HG02852 (cell line): ENCODE data around the gene HPCA.
"Not testable (repeated sequence)": the region's sequence is repeated elsewhere in the genome, so short reads cannot be mapped to it uniquely, and the experiment has no call there.

Experiments used
- ATAC-seq: cut with Tn5 transposase; IDR thresholded peaks from one replicate; pipeline ENCODE4 v1.9.1; 2021; ENCODE audit warnings: mild to moderate bottlenecking, moderate library complexity; ENCODE audit not compliant: unreplicated experiment

HPCA gene

DNA sequence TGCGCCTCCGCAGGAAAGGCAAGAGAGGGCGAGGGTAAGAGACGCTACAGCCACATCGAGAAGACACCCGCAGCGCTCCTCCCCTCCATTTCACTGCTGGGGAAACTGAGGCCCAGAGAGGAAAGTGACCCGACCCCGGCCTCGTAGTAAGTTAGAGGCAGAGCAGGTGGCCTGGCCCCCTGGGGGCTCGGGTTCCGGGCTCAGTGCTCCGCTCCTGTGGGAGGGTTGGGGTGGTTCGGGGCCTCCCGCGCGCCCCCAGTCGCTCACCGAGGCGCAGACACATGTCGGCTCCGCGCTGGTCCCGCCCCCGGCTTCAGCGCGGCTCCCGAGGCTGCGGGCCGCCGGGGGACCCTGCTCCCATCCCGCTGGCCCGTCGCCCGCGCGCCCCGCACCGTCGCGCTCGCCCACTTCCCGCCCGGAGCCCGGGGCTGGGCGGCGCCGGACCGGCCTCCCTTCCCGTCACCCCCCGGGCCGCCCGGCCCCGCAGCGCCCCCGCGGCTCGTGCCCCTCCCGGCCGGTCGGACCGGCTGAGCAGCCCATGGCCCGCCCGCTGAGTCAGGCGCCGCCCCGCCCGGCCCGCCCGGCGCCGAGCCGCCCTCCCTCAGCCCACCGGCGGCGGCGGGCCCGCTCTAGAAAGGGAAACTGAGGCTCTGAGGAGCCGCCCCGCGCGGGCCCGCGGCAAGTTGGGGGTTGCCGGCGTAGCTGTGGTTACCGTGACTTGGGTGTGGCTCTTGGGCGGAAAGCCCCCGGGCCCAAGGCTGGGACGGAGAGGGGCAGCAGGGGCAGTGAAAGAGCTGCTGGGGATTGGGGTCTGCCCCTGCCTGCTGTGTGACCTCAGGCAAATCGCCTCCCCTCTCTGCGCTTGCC, 14.9 kb downstream of the HPCA start, which contains the start of gene TMEM54:
TMEM54 (minus strand) TSS at position 434 of the 867 bp plus-strand sequence; CDS start at position 283, 151 bp downstream.
- no peak for ATAC-seq

DNA sequence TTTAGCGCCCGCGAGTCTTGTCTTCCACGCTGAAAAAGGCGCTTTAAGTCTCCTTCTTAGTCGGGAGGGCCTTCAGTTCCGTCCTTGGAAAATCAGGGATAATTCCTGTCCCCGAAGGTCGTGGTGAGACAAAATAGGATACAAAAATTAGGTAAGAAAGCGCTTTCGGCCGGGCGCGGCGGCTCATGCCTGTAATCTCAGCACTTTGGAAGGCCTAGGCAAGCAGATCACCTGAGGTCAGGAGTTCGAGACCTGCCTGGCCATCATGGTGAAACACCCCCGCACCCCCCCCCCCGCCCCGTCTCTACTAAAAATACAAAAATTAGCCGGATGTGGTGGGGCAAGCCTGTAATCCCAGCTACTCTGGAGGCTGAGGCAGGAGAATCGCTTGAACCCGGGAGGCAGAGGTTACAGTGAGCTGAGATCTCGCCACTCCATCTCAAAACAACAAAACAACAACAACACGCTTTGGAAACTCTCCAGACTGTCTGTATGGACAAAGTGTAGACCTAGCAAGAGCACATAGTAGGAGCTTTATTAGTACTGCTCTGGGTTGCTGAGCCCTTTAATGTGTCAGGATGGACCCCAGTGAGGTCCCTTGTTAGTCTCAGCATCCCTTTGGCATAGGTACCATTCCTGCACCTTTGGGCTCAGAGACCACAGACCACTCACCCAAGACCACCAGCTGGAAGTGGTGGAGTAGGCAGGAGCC, 15.7 kb downstream of the HPCA start:
- ATAC-seq = no peak

GRCh38 chr1:32902535-32902920, 16.2 kb downstream of the HPCA start:
- no peak for ATAC-seq

GRCh38 chr1:32903991-32904785, 17.9 kb downstream of the HPCA start:
- no peak for ATAC-seq

DNA sequence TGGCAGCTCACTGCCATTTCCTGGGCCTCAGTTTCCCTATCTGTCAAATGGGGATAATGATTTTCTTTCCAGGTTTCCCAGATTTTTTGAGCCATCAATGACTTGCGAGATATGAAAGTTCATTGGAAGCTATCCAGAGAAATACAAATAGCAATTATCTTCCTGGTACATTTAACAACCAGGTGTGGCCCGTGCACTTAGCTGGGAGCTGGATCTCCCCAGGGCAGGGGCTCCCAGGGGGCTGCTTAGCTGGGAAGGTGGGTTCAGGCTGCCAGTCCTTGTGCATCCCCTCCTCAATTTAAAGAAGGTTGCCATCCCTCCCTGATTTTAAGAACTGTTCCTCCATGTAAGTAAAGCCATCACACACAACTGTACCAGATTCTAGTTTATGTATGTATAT, 18.5 kb downstream of the HPCA start:
- no peak for ATAC-seq

GRCh38 chr1:32905588-32905987, 19.3 kb downstream of the HPCA start:
- not testable (repeated sequence) for ATAC-seq

DNA sequence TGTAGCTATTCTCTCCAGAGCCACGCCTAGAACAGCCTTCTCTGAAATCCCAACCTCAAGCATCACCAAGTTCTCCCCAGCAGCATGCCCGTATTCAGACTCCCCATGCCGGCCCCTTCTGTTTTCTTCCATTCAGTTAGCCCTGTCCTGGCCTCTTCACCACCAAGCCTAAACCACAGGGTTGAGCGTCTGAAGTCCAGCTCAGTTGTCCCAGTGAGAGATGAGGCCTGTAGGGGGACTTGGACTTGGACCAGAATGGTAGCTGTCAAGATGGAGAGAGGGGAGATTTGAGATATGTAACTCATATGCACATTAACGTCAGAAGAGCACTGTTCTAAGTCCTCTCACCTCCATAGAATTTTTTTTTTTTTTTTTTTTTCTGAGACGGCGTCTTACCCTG, 20.4 kb downstream of the HPCA start:
- no peak for ATAC-seq

DNA sequence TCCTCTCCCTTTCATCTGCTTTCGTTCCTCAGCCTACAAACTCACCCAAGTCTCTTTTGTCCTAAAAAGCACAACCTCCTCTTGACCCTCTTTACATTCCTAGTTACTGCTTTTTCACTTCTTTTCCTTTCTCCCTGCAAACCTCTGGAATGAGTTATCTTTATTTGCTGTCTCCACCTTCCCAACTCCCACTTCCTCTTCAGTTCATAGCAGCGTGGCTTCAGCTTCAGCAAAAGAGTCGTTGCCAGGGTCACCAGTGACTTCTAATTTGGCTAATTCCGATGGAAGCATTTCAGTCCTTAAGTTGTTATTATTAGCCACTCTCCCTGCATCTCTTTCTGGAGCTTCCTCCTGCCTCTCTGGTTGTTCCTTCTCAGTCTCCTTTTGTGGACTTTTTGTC, 21.1 kb downstream of the HPCA start:
- ATAC-seq = no peak

GRCh38 chr1:32910319-32910718, 24.0 kb downstream of the HPCA start:
- no peak for ATAC-seq

- ATAC-seq = no peak
These were observed 29.7 kb downstream of the HPCA start for GRCh38 chr1:32915766-32916706.

DNA sequence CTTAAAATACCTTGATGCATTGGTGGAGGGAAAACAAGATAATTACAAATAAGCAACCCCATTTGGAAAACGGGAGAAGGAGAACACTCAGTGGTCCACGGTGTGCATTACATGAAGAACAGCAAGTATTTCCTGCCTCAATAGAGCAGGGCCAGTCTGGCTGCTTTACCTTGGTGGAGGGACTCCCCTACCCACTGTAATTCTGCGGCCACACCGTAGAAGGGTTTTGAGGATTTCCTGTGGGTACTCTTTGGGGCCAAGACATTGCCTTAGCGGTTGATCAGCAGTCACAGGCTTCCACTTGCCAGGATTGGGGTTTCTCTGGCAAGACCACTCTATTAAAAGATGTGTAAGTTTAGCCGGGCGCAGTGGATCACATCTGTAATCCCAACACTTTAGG, 31.2 kb downstream of the HPCA start:
- no peak for ATAC-seq

DNA sequence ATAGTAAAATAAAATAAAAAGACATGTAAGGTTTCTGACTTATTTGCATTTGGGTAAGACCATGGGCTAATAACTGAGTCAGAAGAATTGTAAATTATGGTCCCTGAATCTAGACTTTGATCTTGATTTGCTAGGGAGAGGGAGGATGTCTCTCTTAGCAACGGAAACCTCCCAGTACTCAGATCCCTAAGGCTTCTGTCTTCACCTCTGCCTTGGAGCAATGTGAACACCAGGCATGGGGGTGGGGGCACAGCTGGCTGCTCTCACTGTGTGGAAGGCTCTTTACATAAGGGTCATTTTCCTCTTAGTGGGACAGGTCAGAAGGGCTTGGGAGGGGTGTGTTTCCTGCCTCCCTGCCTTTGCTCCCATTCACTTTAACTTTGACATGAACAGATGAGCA, 31.9 kb downstream of the HPCA start:
- no peak for ATAC-seq

GRCh38 chr1:32919811-32920733, 33.8 kb downstream of the HPCA start:
- no peak for ATAC-seq

- no peak for ATAC-seq
These were observed 34.5 kb downstream of the HPCA start for GRCh38 chr1:32920833-32921232.

- ATAC-seq = no peak
These were observed 38.6 kb downstream of the HPCA start for GRCh38 chr1:32924881-32925344.

GRCh38 chr1:32925403-32926162, 39.3 kb downstream of the HPCA start:
- ATAC-seq = no peak

DNA sequence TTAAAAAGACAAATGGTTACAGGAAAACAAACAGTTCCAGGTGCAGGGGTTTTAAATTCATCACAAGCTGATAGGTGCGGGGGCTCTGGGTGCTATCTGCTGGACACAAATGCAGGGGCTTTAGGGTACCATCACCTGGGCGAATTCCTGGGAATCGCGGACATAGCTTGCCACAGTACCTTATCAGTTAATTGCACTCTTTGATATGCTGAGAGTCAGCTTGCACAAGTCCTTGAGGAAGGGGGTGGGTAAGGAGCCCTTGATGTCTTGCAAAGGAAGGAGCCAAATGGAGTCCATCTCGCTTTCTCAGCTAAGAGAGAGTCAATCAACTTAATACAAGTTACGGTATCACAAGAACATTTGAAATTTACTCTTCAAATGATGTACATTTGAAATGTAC, 40.3 kb downstream of the HPCA start:
- ATAC-seq = no peak

DNA sequence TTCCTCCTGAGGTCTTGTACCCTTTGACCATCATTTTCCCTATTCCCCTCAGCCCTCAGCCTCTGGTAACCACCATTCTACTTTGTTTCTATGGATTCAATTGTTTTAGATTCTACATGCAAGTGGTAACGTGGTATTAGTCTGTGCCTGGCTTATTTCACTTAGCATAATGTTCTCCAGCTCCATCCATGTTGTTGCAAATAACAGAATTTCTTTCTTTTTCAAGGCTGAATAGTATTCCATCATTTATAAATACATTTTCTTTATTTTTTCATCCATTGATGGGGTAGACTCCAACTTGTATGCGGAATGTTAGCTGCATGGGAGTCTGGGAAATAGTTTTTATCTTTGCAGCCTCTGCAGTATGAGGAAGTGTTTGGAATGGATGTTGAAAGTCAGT, 41.1 kb downstream of the HPCA start:
- no peak for ATAC-seq
